HG03354 (cell line): Measurements from ENCODE around the gene MBNL2.

Experiments used
- ATAC-seq: cut with Tn5 transposase; IDR thresholded peaks from one replicate; pipeline ENCODE4 v1.9.1; 2021; ENCODE audit warnings: mild to moderate bottlenecking; ENCODE audit not compliant: unreplicated experiment, poor library complexity, severe bottlenecking

The MBNL2 gene

GRCh38 chr13:97231118-97231828, 9.1 kb downstream of the MBNL2 start:
- no peak for ATAC-seq

GRCh38 chr13:97231829-97232196, 9.7 kb downstream of the MBNL2 start:
- no peak for ATAC-seq

- no peak for ATAC-seq
Observed at GRCh38 chr13:97233499-97233898, 11.4 kb downstream of the MBNL2 start.

- no peak for ATAC-seq
Observed at GRCh38 chr13:97234236-97234635, 12.1 kb downstream of the MBNL2 start.

- no peak for ATAC-seq
Observed at GRCh38 chr13:97234742-97235141, 12.6 kb downstream of the MBNL2 start.

GRCh38 chr13:97235549-97236231, 13.6 kb downstream of the MBNL2 start:
- no peak for ATAC-seq

GRCh38 chr13:97237388-97237787, 15.3 kb downstream of the MBNL2 start:
- no peak for ATAC-seq

- no peak for ATAC-seq
Observed at GRCh38 chr13:97238432-97238831, 16.3 kb downstream of the MBNL2 start.

GRCh38 chr13:97238883-97239282, 16.8 kb downstream of the MBNL2 start:
- ATAC-seq: no peak

- ATAC-seq: no peak
Observed at GRCh38 chr13:97239306-97239705, 17.2 kb downstream of the MBNL2 start.

- no peak for ATAC-seq
Observed at GRCh38 chr13:97239943-97240787, 18.0 kb downstream of the MBNL2 start.

- ATAC-seq: no peak
Observed at GRCh38 chr13:97240788-97241734, 18.9 kb downstream of the MBNL2 start.

GRCh38 chr13:97241761-97242160, 19.6 kb downstream of the MBNL2 start:
- ATAC-seq: no peak

- ATAC-seq: no peak
Observed at GRCh38 chr13:97242755-97243497, 20.8 kb downstream of the MBNL2 start.

- ATAC-seq: no peak
Observed at GRCh38 chr13:97243915-97244781, 22.0 kb downstream of the MBNL2 start.

- ATAC-seq: no peak
Observed at GRCh38 chr13:97245011-97245410, 22.9 kb downstream of the MBNL2 start.

GRCh38 chr13:97246596-97247158, 24.5 kb downstream of the MBNL2 start:
- ATAC-seq: no peak

GRCh38 chr13:97248243-97248642, 26.1 kb downstream of the MBNL2 start:
- ATAC-seq: no peak
